Right atrium auricular region (tissue), 2 donors: ENCODE data around the gene GCK. TPM values are rescaled to one million over a fixed set of nuclear protein-coding genes. Genes with fewer than 3 reads are reported as not detected.

Experiments
- DNase-seq: peaks from one replicate; pipeline ENCODE4 v3.0.0-alpha.2; 2019; ENCODE audit warnings: low spot score
- H3K27ac ChIP-seq, 2 donors: fragments of 200-600 bp; sonication (generic); 1 replicate in 1 of 2; 2 replicates in 1 of 2; pipeline ENCODE4 v1.5.1; 2016 to 2019
- H3K27me3 ChIP-seq, 2 donors: fragments of 200-600 bp; sonication (generic); one replicate each; pipeline versions ENCODE4 v1.5.1 to v1.6.0; 2017 to 2019
- H3K36me3 ChIP-seq: fragments of 200-600 bp; sonication (generic); one replicate; pipeline ENCODE4 v1.5.1; 2016
- H3K4me1 ChIP-seq, 2 donors: fragments of 200-600 bp; sonication (generic); one replicate each; pipeline versions ENCODE4 v1.5.1 to v1.6.0; 2017 to 2019
- H3K4me3 ChIP-seq, 2 donors: fragments of 200-600 bp; sonication (generic); 1 replicate in 1 of 2; 2 replicates in 1 of 2; pipeline ENCODE4 v1.5.1; 2017 to 2019; ENCODE audit warnings: mild to moderate bottlenecking in 1 of 2, moderate library complexity in 1 of 2
- H3K9me3 ChIP-seq, 2 donors: fragments of 200-600 bp; sonication (generic); one replicate each; pipeline ENCODE4 v1.5.1; 2019
- CTCF ChIP-seq, 2 donors: fragments of 200-600 bp; sonication (generic); IDR thresholded peaks; one replicate each; pipeline ENCODE4 v1.5.1; 2019; ENCODE audit warnings: antibody characterized with exemption in 2 of 2
- total RNA-seq, 2 donors: library from RNA; depleted of rRNA; stranded (reverse); fragments of >200 nt; gene quantifications; one replicate each; pipeline ENCODE4 v1.1.0, GENCODE V29; 2016

Gene GCK
- total RNA-seq, 2 donors from 2014 or later = 11.1 to 21.0 TPM

- H3K4me1 ChIP-seq = peaks cover 0 to 33% of the 10 kb centered on the region in 2 donors
- no peak for DNase-seq
- H3K36me3 ChIP-seq = peaks cover 80% of the 10 kb centered on the region
- H3K27me3 ChIP-seq = no peaks in the 10 kb centered on the region
- H3K27ac ChIP-seq = peak overlapping the region; percentile 54 to 75
- no peak for TF ChIP-seq CTCF (IDR thresholded peaks at IDR 0.05)
- no peak overlapping the region for H3K4me3 ChIP-seq
- no peaks in the 10 kb centered on the region for H3K9me3 ChIP-seq
Observed at GRCh38 chr7:44114586-44115310, 74.5 kb downstream of the GCK start.

- Histone ChIP-seq H3K36me3 (peaks cover 89% of the 10 kb centered on the region), H3K27ac (peak overlapping the region; percentile 54 to 75), H3K9me3 (no peaks in the 10 kb centered on the region), H3K4me1 (peaks cover 0 to 24% of the 10 kb centered on the region in 2 donors), H3K27me3 (no peaks in the 10 kb centered on the region), H3K4me3 (no peak overlapping the region)
- no peak for TF ChIP-seq CTCF (IDR thresholded peaks at IDR 0.05)
- no peak for DNase-seq
Observed at GRCh38 chr7:44113764-44114354, 75.4 kb downstream of the GCK start.

GRCh38 chr7:44112997-44113763 is 76.1 kb downstream of the GCK start:
- H3K36me3 ChIP-seq = peaks cover 94% of the 10 kb centered on the region
- H3K4me3 ChIP-seq = no peak overlapping the region
- H3K27me3 ChIP-seq = no peaks in the 10 kb centered on the region
- no peak for TF ChIP-seq CTCF (IDR thresholded peaks at IDR 0.05)
- no peaks in the 10 kb centered on the region for H3K9me3 ChIP-seq
- H3K27ac ChIP-seq = peak overlapping the region in 1 of 2 donors; percentile 75
- no peak for DNase-seq
- H3K4me1 ChIP-seq = peaks cover 0 to 22% of the 10 kb centered on the region in 2 donors

- Histone ChIP-seq H3K4me1 (peaks cover 0 to 25% of the 10 kb centered on the region in 2 donors), H3K4me3 (no peak overlapping the region), H3K36me3 (peaks cover 94% of the 10 kb centered on the region), H3K27ac (no peak overlapping the region), H3K27me3 (no peaks in the 10 kb centered on the region), H3K9me3 (no peaks in the 10 kb centered on the region)
- no peak for DNase-seq
- TF ChIP-seq CTCF (IDR thresholded peaks at IDR 0.05) = no peak
Observed at GRCh38 chr7:44112231-44112996, 76.8 kb downstream of the GCK start.

- no peak overlapping the region for H3K4me3 ChIP-seq
- TF ChIP-seq CTCF (IDR thresholded peaks at IDR 0.05) = no peak
- DNase-seq = no peak
- H3K9me3 ChIP-seq = no peaks in the 10 kb centered on the region
- H3K27ac ChIP-seq = no peak overlapping the region
- peaks cover 0 to 32% of the 10 kb centered on the region in 2 donors for H3K4me1 ChIP-seq
- H3K27me3 ChIP-seq = no peaks in the 10 kb centered on the region
- peaks cover 92% of the 10 kb centered on the region for H3K36me3 ChIP-seq
Observed at GRCh38 chr7:44111761-44112160, 77.5 kb downstream of the GCK start.
